IMR-90 (cell line): ENCODE measurements around the gene EBF3. TPM values are rescaled to one million over a fixed set of nuclear protein-coding genes. Genes with fewer than 3 reads are reported as not detected.

Experiments used
- ATAC-seq: fragments of 200-7000 bp; cut with Tn5 transposase; 2 replicates; pipeline ENCODE4 v1.9.1; 2020; ENCODE audit warnings: low read depth, mild to moderate bottlenecking, moderate library complexity
- BruUV-seq: library from RNA; stranded (reverse); fragments of 400-500 nt; replicated peaks from 2 replicates; lab custom pipeline; 2021; lab: Mats Ljungman, UMichigan
- CTCF ChIA-PET: fragments of 300-600 bp; formaldehyde crosslinking; extraction: SDS; loops from one replicate; lab custom pipeline; 2021; ENCODE audit warnings: antibody characterized with exemption; lab: Yijun Ruan, JAX
- POLR2A ChIA-PET: fragments of 300-600 bp; sonication (Branson Sonifier 250); formaldehyde crosslinking; loops from one replicate; lab custom pipeline; 2022; ENCODE audit warnings: antibody characterized with exemption; ENCODE audit not compliant: unreplicated experiment; lab: Charles Lee
- DNase-seq: peaks from one replicate; pipeline ENCODE4 v3.0.0; 2013
- H2AFZ ChIP-seq: replicated peaks from 2 replicates; pipeline ENCODE3; 2013; ENCODE audit warnings: low read length, mild to moderate bottlenecking; ENCODE audit not compliant: poor library complexity
- H2AK5ac ChIP-seq: 2 replicates; pipeline ENCODE4 v1.6.1; 2013; ENCODE audit warnings: low read depth, low read length, inconsistent platforms
- H2AK9ac ChIP-seq: replicated peaks from 2 replicates; pipeline ENCODE3; 2013; ENCODE audit warnings: mild to moderate bottlenecking, low read depth, low read length, moderate library complexity; ENCODE audit not compliant: poor library complexity
- H2BK120ac ChIP-seq: 2 replicates; pipeline ENCODE4 v1.6.1; 2013; ENCODE audit warnings: low read depth, low read length, inconsistent platforms
- H2BK15ac ChIP-seq: 3 replicates; pipeline ENCODE4 v1.6.1; 2013; ENCODE audit warnings: low read depth, low read length, inconsistent platforms
- H2BK20ac ChIP-seq: 2 replicates; pipeline ENCODE4 v1.6.1; 2013; ENCODE audit warnings: low read depth, mild to moderate bottlenecking, inconsistent platforms, low read length, moderate library complexity
- H2BK5ac ChIP-seq: 2 replicates; pipeline ENCODE4 v1.6.1; 2013; ENCODE audit warnings: mild to moderate bottlenecking, low read depth, low read length, inconsistent platforms; ENCODE audit not compliant: poor library complexity, severe bottlenecking
- H3K14ac ChIP-seq: replicated peaks from 2 replicates; pipeline ENCODE4 v1.6.1; 2013; ENCODE audit warnings: low read depth, low read length, inconsistent platforms
- H3K18ac ChIP-seq: 2 replicates; pipeline ENCODE4 v1.6.1; 2013; ENCODE audit warnings: low read depth, low read length, control low read depth
- H3K23ac ChIP-seq: 2 replicates; pipeline ENCODE4 v1.6.1; 2013; ENCODE audit warnings: low read depth, low read length, inconsistent platforms
- H3K27ac ChIP-seq: 2 replicates; pipeline ENCODE4 v1.5.1; 2013; ENCODE audit warnings: mild to moderate bottlenecking, control low read depth, low read length; ENCODE audit not compliant: insufficient read depth
- H3K27me3 ChIP-seq: 2 replicates; pipeline ENCODE4 v1.6.1; 2013; ENCODE audit warnings: low read length; ENCODE audit not compliant: control insufficient read depth, insufficient read depth
- H3K36me3 ChIP-seq: 2 replicates; pipeline ENCODE4 v1.6.1; 2013; ENCODE audit warnings: low read length, mixed read lengths; ENCODE audit not compliant: control insufficient read depth, insufficient read depth
- H3K4ac ChIP-seq: 2 replicates; pipeline ENCODE4 v1.6.1; 2013; ENCODE audit warnings: low read depth, low read length, inconsistent platforms
- H3K4me1 ChIP-seq: 2 replicates; pipeline ENCODE4 v1.6.1; 2013; ENCODE audit warnings: low read length, mixed read lengths; ENCODE audit not compliant: control insufficient read depth, insufficient read depth
- H3K4me2 ChIP-seq: 2 replicates; pipeline ENCODE4 v1.6.1; 2013; ENCODE audit warnings: low read depth, mild to moderate bottlenecking, control low read depth, low read length, moderate library complexity
- H3K4me3 ChIP-seq: 2 replicates; pipeline ENCODE4 v1.5.1; 2013; ENCODE audit warnings: low read depth, mild to moderate bottlenecking, control low read depth, low read length, moderate library complexity; ENCODE audit not compliant: insufficient read depth
- H3K56ac ChIP-seq: 2 replicates; pipeline ENCODE4 v1.6.1; 2013; ENCODE audit warnings: low read length, inconsistent platforms; ENCODE audit not compliant: insufficient read depth; ENCODE audit errors: extremely low read depth
- H3K79me1 ChIP-seq, 2 experiments: 2 replicates each; pipeline ENCODE4 v1.6.1; 2013; ENCODE audit warnings: low read length in 2 of 2, inconsistent platforms in 1 of 2, low read depth in 1 of 2
- H3K9ac ChIP-seq: 2 replicates; pipeline ENCODE4 v1.6.1; 2013; ENCODE audit warnings: low read depth, low read length, control low read depth
- H3K9me1 ChIP-seq: 2 replicates; pipeline ENCODE4 v1.6.1; 2013; ENCODE audit warnings: low read length, inconsistent platforms; ENCODE audit not compliant: insufficient read depth
- H3K9me3 ChIP-seq: 2 replicates; pipeline ENCODE4 v1.6.1; 2013; ENCODE audit warnings: low read length; ENCODE audit not compliant: control insufficient read depth, insufficient read depth
- H4K20me1 ChIP-seq: 2 replicates; pipeline ENCODE4 v1.6.1; 2013; ENCODE audit warnings: low read length, inconsistent platforms; ENCODE audit not compliant: insufficient read depth
- H4K5ac ChIP-seq: 2 replicates; pipeline ENCODE4 v1.6.1; 2013; ENCODE audit warnings: mild to moderate bottlenecking, low read depth, low read length, control low read depth
- H4K8ac ChIP-seq, 2 experiments: 2 replicates each; pipeline ENCODE4 v1.6.1; 2013; ENCODE audit warnings: low read depth in 2 of 2, low read length in 2 of 2, control low read depth in 1 of 2, inconsistent platforms in 1 of 2
- H4K91ac ChIP-seq: 2 replicates; pipeline ENCODE4 v1.6.1; 2013; ENCODE audit warnings: low read depth, low read length, inconsistent platforms; ENCODE audit not compliant: insufficient read depth
- BHLHE40 ChIP-seq: fragments of 150-350 bp; IDR thresholded peaks from 2 replicates; pipeline ENCODE4 v1.6.1; 2016; ENCODE audit warnings: mild to moderate bottlenecking, low read depth, low read length
- FOS ChIP-seq: fragments of 150-350 bp; IDR thresholded peaks from 2 replicates; pipeline ENCODE4 v1.6.1; 2016; ENCODE audit warnings: low read depth, low read length
- NFE2L2 ChIP-seq: fragments of 150-350 bp; IDR thresholded peaks from 2 replicates; pipeline ENCODE4 v1.6.1; 2016; ENCODE audit warnings: low read depth, mild to moderate bottlenecking, low read length
- RFX5 ChIP-seq: IDR thresholded peaks from 2 replicates; pipeline ENCODE4 v1.8.0; 2012; ENCODE audit warnings: low read depth, mild to moderate bottlenecking, low read length, moderate library complexity
- WGBS, 2 experiments: methylation state at CpG; one replicate each; pipeline versions ENCODE4 v1.1.5 to v1.1.7; 2013; ENCODE audit warnings: missing lambda C conversion rate in 2 of 2; ENCODE audit not compliant: insufficient read length in 1 of 2; ENCODE audit errors: extremely low coverage in 2 of 2; 5-methylcytosine and 5-hydroxymethylcytosine counted together
- dilution Hi-C: fragments of 300-500 bp; cut with HindIII; formaldehyde crosslinking; loops from one replicate; pipeline ENCODE4 v1.14.3; 2018; ENCODE audit warnings: low sequenced_read_pairs; ENCODE audit not compliant: unreplicated experiment
- in situ Hi-C: fragments of 300-500 bp; cut with MboI; formaldehyde crosslinking; loops from 3 replicates; pipeline ENCODE4 v1.14.3; 2019; ENCODE audit warnings: low sequenced_read_pairs, inconsistent platforms, mixed read lengths
- intact Hi-C: fragments of 100-400 bp; cut with micrococcal nuclease; formaldehyde crosslinking; loops from 2 replicates; pipeline ENCODE4 v1.10.0; 2022
- polyA plus RNA-seq, 3 experiments: library from polyadenylated mRNA; depleted of rRNA; stranded (reverse); fragments of >200 nt; gene quantifications; 2 replicates each; pipeline ENCODE4 v1.2.3, GENCODE V29; 2012; ENCODE audit warnings: low replicate concordance in 1 of 3
- total RNA-seq: library from RNA; depleted of rRNA; stranded (reverse); fragments of >200 nt; gene quantifications from 2 replicates; pipeline ENCODE4 v1.2.3, GENCODE V29; 2012

Gene EBF3
- total and polyA plus RNA-seq, 2 of the 4 experiments (the other 2 are of a cell fraction): 0.36 to 0.70 TPM

DNA sequence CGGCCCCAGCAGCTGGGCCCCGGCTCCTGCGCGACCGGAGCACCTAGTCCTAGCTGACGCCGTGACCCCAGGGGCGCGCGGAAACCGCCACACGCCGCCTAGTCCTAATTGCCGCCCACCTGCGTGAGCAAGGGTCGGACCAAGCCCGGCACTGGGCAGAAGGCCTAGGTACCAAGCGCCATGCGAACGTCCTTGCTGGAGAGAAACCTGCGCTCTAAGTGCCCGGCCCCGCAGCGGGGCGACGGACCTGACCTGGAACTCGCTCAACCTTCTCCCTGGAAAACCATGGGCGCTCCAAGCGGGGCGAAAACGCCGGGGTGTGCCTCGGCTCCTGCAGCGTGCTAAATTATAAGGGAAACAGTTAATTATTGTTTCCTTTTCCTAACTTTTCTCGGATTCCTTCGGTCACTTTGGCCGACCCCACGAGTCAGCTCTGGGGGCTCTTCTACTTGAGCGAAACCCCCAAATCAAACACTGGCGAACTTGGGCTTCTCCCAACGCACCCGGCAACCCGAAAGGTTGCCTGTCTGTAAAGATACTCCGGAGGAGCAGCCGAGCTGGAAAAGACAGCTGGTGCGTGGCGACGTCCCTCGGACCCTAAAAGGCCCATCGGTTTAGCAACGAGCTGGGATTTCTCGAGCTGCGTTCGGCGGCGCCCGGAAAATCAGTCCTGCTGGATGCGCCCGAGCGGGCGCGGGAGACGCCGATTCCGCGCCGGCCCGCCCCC, 5.3 kb upstream of the EBF3 start:
- Histone ChIP-seq H3K23ac (no peak overlapping the region), H3K27me3 (peaks cover 86% of the 10 kb centered on the region), H3K14ac (no peak overlapping the region), H4K8ac (no peak overlapping the region), H3K18ac (no peak overlapping the region), H3K36me3 (no peaks in the 10 kb centered on the region), H3K4me2 (peak overlapping the region; percentile 22; the same call in 1 of the 2 replicates), H3K79me1 (no peaks in the 10 kb centered on the region), H4K5ac (no peak overlapping the region), H3K27ac (no peak overlapping the region), H2BK15ac (no peak overlapping the region), H3K9ac (no peak overlapping the region), H2AFZ (peak overlapping the region; percentile 8), H3K4ac (no peak overlapping the region), H2BK20ac (no peak overlapping the region), H2BK5ac (no peak overlapping the region), H4K91ac (no peak overlapping the region), H3K9me3 (no peaks in the 10 kb centered on the region), H4K20me1 (no peaks in the 10 kb centered on the region), H2AK9ac (no peak overlapping the region), H2BK120ac (no peak overlapping the region), H3K9me1 (no peaks in the 10 kb centered on the region), H3K4me1 (no peaks in the 10 kb centered on the region), H3K56ac (no peak overlapping the region), H3K4me3 (no peak overlapping the region), H2AK5ac (no peak overlapping the region)
- 5% methylated on average over 36 of the region's 68 CpGs; no CpG with 5 or more reads in 1 of the 2 experiments for WGBS, 2 experiments
- intact Hi-C loops (no loop called here), in situ Hi-C loops (no loop called here), dilution Hi-C loops (no loop called here)
- no peak for DNase-seq
- no peak for ATAC-seq
- POLR2A ChIA-PET: no interaction called here
- CTCF ChIA-PET: interaction anchor here (1.0 kb wide), 1 partner anchor 1757 kb away, joined by 3 read pairs; no protein-coding TSS in a partner anchor
- no peak for TF ChIP-seq BHLHE40
- no peak for TF ChIP-seq FOS
- no peak for TF ChIP-seq NFE2L2
- no peak for TF ChIP-seq RFX5
- BruUV-seq: no TSS peak
